RWPE1 (cell line): ENCODE results near the gene LITAFD.

Experiments
- CTCF ChIA-PET: fragments of 350-600 bp; sonication (Branson Sonifier 250); formaldehyde crosslinking; extraction: SDS; loops from one replicate; lab custom pipeline; 2021; lab: Yijun Ruan, JAX
- POLR2A ChIA-PET: fragments of 400-600 bp; formaldehyde crosslinking; extraction: SDS; loops from one replicate; lab custom pipeline; 2020; ENCODE audit warnings: antibody characterized with exemption; ENCODE audit not compliant: low non-redundant PET; lab: Yijun Ruan, JAX
- DNase-seq: peaks from one replicate; pipeline ENCODE4 v3.0.0; 2012; ENCODE audit warnings: low spot score
- H3K27ac ChIP-seq: fragments of 450-650 bp; 2 replicates; pipeline ENCODE4 v1.5.1; 2017
- CTCF ChIP-seq: fragments of 450-650 bp; conservative IDR thresholded peaks from 2 replicates; pipeline ENCODE4 v1.5.1; 2017; ENCODE audit warnings: low read depth, mild to moderate bottlenecking

Gene LITAFD

GRCh38 chr16:8888951-8889892, 7.1 kb downstream of the LITAFD start:
- ChIA-PET CTCF (interaction anchor here (1.2 kb wide), 1 partner anchor 9 kb away, joined by 8 read pairs; no protein-coding TSS in a partner anchor), POLR2A (interaction anchor here (0.6 kb wide), 1 partner anchor 21 kb away, joined by 3 read pairs; the partner anchor contains the start of gene CARHSP1)
- no peak for TF ChIP-seq CTCF
- DNase-seq: no peak
- H3K27ac ChIP-seq: peak overlapping the region; percentile 1; the same call in 1 of the 2 replicates

GRCh38 chr16:8889893-8890548, 7.9 kb downstream of the LITAFD start:
- TF ChIP-seq CTCF: no peak
- H3K27ac ChIP-seq: peak overlapping the region; percentile 1; the same call in 1 of the 2 replicates
- CTCF ChIA-PET: no interaction called here
- POLR2A ChIA-PET: no interaction called here
- DNase-seq: no peak

- ChIA-PET POLR2A (no interaction called here), CTCF (no interaction called here)
- no peak for TF ChIP-seq CTCF
- 0 out of 2 replicates have a peak overlapping the region, but pooled peaks have one; percentile 1 for H3K27ac ChIP-seq
- no peak for DNase-seq
These were observed 8.4 kb downstream of the LITAFD start for GRCh38 chr16:8890549-8890921.

- POLR2A ChIA-PET: interaction anchor here (0.7 kb wide), 1 partner anchor 41 kb away, joined by 4 read pairs; no protein-coding TSS in a partner anchor
- no peak for TF ChIP-seq CTCF
These were observed 10.0 kb downstream of the LITAFD start for GRCh38 chr16:8892101-8892575.

GRCh38 chr16:8893426-8893825, 11.3 kb downstream of the LITAFD start:
- POLR2A ChIA-PET: no interaction called here
- no peak for TF ChIP-seq CTCF
- H3K27ac ChIP-seq: no peak overlapping the region
- CTCF ChIA-PET: interaction anchor here (1.5 kb wide), 1 partner anchor 18 kb away, joined by 7 read pairs; no protein-coding TSS in a partner anchor
- DNase-seq: no peak

More at GRCh38 chr16:8892101-8892575, 10.0 kb downstream of the LITAFD start:
- H3K27ac ChIP-seq: no peak overlapping the region
- CTCF ChIA-PET: interaction anchor here (0.7 kb wide), 1 partner anchor 210 kb away, joined by 4 read pairs; no protein-coding TSS in a partner anchor
- DNase-seq: no peak

GRCh38 chr16:8893976-8894690, 12.0 kb downstream of the LITAFD start:
- no peak overlapping the region for H3K27ac ChIP-seq
- POLR2A ChIA-PET: no interaction called here
- TF ChIP-seq CTCF: no peak
- CTCF ChIA-PET: interaction anchor here (1.5 kb wide), 1 partner anchor 17 kb away, joined by 7 read pairs; no protein-coding TSS in a partner anchor
- no peak for DNase-seq
